Activated CD8-positive, alpha-beta memory T cell treated with anti-CD3 and anti-CD28 coated beads, Interleukin-2, amount 10 ng/mL, durations not matched to agents 7 days and 5 days (primary cell): ENCODE data around the gene TPPP. TPM values are rescaled to one million over a fixed set of nuclear protein-coding genes. Genes with fewer than 3 reads are reported as not detected.
"Not testable (repeated sequence)": the region's sequence is repeated elsewhere in the genome, so short reads cannot be mapped to it uniquely, and the experiment has no call there.

Source experiments
- ATAC-seq: fragments of 150-1000 bp; cut with Tn5 transposase; one replicate; pipeline ENCODE4 v1.10.0; 2021; ENCODE audit warnings: moderate library complexity
- CTCF ChIA-PET: fragments of 350-600 bp; sonication (Branson Sonifier 250); formaldehyde crosslinking; loops from one replicate; lab custom pipeline; 2021; ENCODE audit warnings: antibody characterized with exemption; lab: Charles Lee
- DNase-seq: peaks from one replicate; pipeline ENCODE4 v3.0.0-alpha.2; 2020
- H3K27ac Mint-ChIP-seq: one replicate; pipeline ENCODE4 v1.8.0; 2021; ENCODE audit warnings: mild to moderate bottlenecking, mixed read lengths
- H3K27me3 Mint-ChIP-seq: one replicate; pipeline ENCODE4 v1.8.0; 2021; ENCODE audit warnings: mixed read lengths
- H3K36me3 Mint-ChIP-seq: one replicate; pipeline ENCODE4 v1.8.0; 2021; ENCODE audit warnings: mild to moderate bottlenecking, mixed read lengths
- H3K4me1 Mint-ChIP-seq: one replicate; pipeline ENCODE4 v1.8.0; 2021; ENCODE audit warnings: mixed read lengths
- H3K4me3 Mint-ChIP-seq: one replicate; pipeline ENCODE4 v1.8.0; 2021; ENCODE audit warnings: mild to moderate bottlenecking, moderate library complexity, mixed read lengths
- H3K9me3 Mint-ChIP-seq: one replicate; pipeline ENCODE4 v1.8.0; 2022; ENCODE audit warnings: low read depth, mixed read lengths
- total RNA-seq, 2 experiments: library from RNA; stranded (reverse); gene quantifications; one replicate each; pipeline ENCODE4 v1.2.3, GENCODE V29; 2021

Gene TPPP
- total RNA-seq, 2 experiments from 2014 or later, result 0.16 to 0.20 TPM

DNA sequence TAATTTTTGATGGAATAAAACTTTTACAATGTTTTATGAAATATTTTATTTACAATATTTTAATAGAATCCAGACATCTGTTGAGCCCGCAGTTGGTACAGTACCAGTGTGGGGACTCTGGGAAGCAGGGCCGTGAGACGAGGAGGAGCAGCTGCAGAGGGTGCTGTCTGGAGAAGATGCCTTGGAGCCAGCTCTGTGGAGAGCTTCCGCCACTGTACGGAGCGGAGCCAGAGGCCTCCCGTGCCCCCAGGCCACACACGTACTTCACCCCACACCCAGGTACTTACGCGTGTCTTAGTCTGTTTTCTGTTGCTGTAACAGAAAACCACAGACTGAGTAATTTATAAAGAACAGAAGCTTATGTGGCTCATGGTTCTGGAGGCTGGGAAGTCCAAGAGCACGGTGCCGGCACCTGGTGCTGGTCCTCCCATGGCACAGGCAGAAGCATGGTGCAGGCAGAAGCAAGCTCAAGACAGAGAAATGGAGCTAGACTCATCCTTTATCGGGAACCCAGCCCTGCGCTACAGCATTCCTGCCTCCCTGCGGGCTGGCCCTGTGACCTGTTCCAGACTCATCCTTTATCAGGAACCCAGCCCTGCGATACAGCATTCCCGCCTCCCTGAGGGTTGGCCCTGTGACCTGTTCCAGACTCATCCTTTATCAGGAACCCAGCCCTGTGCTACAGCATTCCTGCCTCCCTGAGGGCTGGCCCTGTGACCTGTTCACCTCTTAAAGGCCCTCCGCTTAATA, 57.7 kb downstream of the TPPP start:
- Mint-ChIP-seq H3K4me3 (no peak overlapping the region), H3K36me3 (peaks cover 31% of the 10 kb centered on the region), H3K27ac (no peak overlapping the region), H3K4me1 (no peaks in the 10 kb centered on the region), H3K27me3 (no peaks in the 10 kb centered on the region), H3K9me3 (no peaks in the 10 kb centered on the region)
- peak; percentile 32 for DNase-seq
- no peak for ATAC-seq
- CTCF ChIA-PET, result no interaction called here

DNA sequence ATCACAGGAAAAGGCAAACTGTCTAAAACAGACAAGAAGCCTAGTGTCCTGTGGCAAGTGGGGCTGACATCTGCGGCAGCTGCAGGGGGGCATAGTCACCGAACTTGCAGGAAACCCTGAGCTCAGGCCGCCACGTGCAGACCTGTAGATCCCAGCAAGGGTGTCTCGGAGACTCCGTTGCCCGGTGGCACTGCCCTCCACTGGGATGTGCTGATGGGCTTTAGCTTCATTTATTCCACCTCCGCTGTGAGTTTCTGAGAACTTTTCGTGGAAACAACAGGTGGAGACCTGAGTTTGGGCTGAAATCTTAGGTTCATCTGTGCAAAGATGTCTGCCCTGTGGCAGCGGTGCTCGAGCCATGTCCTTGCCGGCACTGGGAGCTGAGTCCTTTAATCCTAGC, 59.0 kb downstream of the TPPP start:
- DNase-seq (peak; percentile 36), ATAC-seq (no peak)
- no peaks in the 10 kb centered on the region for H3K9me3 Mint-ChIP-seq
- CTCF ChIA-PET, result no interaction called here
- H3K27me3 Mint-ChIP-seq, result no peaks in the 10 kb centered on the region
- no peak overlapping the region for H3K4me3 Mint-ChIP-seq
- peaks cover 27% of the 10 kb centered on the region for H3K36me3 Mint-ChIP-seq
- H3K27ac Mint-ChIP-seq, result no peak overlapping the region
- H3K4me1 Mint-ChIP-seq, result no peaks in the 10 kb centered on the region

DNA sequence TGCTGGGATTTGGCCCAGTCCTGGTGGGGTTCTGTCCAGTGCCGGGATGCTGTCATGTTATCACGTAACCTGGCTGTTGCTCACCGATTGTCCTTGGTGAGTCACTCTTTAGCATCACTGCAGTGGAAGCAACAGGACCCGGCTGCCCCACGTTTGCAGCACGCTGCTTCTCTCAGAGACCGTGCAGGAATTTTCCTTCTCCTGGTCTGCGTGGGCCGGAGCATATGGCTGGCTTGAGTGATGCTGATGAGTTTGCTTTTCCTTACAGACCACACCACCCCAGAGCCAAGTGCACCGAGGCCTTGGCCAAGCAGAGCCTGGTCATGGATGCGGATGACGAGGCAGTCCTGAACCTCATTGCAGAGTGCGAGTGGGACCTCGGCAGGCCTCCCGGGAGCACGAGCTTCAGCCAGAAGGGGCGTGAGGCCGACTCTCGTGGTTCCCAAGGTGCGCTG, 59.6 kb downstream of the TPPP start:
- Mint-ChIP-seq H3K9me3 (no peaks in the 10 kb centered on the region), H3K36me3 (peaks cover 30% of the 10 kb centered on the region), H3K27ac (no peak overlapping the region), H3K27me3 (no peaks in the 10 kb centered on the region), H3K4me1 (no peaks in the 10 kb centered on the region), H3K4me3 (no peak overlapping the region)
- CTCF ChIA-PET, result no interaction called here
- ATAC-seq, result no peak
- peak; percentile 36 for DNase-seq

DNA sequence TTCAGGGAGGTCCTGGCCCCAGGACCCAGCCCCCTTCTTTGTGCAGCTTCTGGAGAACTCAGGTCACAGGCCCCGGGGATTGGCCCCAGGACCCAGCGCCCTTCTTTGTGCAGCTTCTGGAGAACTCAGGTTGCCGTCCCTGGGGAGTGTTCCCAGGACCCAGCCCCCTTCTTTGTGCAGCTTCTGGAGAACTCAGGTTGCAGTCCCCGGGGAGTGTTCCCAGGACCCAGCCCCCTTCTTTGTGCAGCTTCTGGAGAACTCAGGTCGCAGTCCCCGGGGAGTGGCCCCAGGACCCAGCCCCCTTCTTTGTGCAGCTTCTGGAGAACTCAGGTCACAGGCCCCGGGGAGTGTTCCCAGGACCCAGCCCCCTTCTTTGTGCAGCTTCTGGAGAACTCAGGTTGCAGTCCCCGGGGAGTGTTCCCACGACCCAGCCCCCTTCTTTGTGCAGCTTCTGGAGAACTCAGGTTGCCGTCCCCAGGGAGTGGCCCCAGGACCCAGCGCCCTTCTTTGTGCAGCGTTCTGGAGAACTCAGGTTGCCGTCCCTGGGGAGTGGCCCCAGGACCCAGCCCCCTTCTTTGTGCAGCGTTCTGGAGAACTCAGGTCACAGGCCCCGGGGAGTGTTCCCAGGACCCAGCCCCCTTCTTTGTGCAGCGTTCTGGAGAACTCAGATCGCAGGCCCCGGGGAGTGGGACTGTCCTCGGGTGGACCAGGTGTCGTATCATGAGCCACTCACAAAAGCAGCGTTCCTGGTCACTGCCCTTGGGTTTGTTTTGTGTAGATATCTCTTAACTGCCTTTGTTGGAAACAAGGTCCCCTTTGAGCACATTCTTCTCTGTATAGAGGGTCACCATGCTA, 64.6 kb downstream of the TPPP start:
- H3K27ac Mint-ChIP-seq, H3K4me1 Mint-ChIP-seq, H3K9me3 Mint-ChIP-seq, DNase-seq, CTCF ChIA-PET, H3K4me3 Mint-ChIP-seq, ATAC-seq, H3K27me3 Mint-ChIP-seq: not testable (repeated sequence)
- peaks cover 12% of the 10 kb centered on the region for H3K36me3 Mint-ChIP-seq

DNA sequence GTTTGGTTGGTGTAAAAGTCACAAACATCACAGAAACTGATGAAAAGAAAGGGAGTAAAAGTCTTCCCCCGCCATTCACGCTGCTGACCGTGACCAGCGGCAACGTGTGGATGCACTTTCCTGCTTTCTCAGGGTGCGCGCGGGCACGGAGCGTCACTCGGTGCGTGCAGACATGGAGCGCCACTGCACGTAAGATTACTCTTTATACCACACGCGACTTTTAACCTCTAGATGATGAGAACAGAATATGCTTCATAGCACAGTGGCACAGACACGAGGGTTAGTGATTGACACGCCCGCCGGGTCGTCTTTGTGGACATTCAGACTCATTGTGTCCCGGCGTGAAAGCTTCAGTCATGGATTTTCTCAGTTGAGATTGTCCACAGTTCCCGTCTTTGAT, 65.3 kb downstream of the TPPP start:
- Mint-ChIP-seq H3K9me3 (no peaks in the 10 kb centered on the region), H3K27ac (no peak overlapping the region), H3K36me3 (peaks cover 11% of the 10 kb centered on the region), H3K4me1 (no peaks in the 10 kb centered on the region), H3K4me3 (no peak overlapping the region), H3K27me3 (no peaks in the 10 kb centered on the region)
- CTCF ChIA-PET, result no interaction called here
- DNase-seq, result no peak
- ATAC-seq, result no peak

DNA sequence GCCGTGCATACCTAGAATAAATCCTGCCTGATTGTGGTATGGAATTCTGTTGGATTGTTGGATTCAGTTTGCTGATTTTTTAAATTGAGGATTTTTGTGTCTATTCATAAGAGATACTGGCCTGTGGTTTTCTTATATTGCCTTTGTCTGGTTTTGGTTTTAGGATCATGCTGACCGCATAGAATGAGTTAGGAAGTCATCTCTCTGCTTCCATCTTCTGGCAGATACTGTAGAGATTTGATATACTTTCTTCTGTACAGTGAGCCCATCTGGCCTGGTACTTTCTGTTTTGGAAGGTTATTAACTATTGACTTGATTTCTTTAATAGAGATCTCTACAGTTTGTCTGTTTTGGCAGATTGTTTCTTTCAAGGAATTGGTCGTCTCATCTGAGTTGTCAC, 66.3 kb downstream of the TPPP start:
- no peak overlapping the region for H3K4me3 Mint-ChIP-seq
- no peaks in the 10 kb centered on the region for H3K27me3 Mint-ChIP-seq
- peaks cover 12% of the 10 kb centered on the region for H3K36me3 Mint-ChIP-seq
- H3K27ac Mint-ChIP-seq, result no peak overlapping the region
- H3K9me3 Mint-ChIP-seq, result no peaks in the 10 kb centered on the region
- DNase-seq, result no peak
- H3K4me1 Mint-ChIP-seq, result no peaks in the 10 kb centered on the region
- CTCF ChIA-PET, result no interaction called here
- ATAC-seq, result no peak

DNA sequence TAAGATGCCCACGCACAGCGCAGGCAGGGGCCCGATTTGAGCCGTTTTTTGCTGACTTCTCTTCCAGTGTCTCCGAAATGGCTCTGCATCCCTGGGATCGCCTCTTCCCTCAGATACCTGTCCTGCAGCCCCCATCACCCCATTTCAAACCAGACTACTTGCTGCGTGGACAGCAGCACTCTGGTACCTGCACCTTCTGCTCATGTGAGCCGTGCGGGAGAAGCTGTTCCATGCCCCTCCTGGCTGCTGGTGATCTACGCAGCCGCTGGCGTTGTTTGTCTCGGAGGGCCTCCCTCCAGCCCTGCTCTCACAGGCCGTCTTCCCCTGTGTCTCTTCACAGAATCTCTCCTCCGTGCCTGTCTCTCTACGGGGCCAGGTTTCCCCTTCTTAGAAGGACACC, 67.6 kb downstream of the TPPP start:
- Mint-ChIP-seq H3K36me3 (peaks cover 15% of the 10 kb centered on the region), H3K4me1 (no peaks in the 10 kb centered on the region), H3K9me3 (no peaks in the 10 kb centered on the region), H3K27me3 (no peaks in the 10 kb centered on the region), H3K27ac (no peak overlapping the region), H3K4me3 (no peak overlapping the region)
- ATAC-seq, result no peak
- CTCF ChIA-PET, result no interaction called here
- DNase-seq, result no peak

DNA sequence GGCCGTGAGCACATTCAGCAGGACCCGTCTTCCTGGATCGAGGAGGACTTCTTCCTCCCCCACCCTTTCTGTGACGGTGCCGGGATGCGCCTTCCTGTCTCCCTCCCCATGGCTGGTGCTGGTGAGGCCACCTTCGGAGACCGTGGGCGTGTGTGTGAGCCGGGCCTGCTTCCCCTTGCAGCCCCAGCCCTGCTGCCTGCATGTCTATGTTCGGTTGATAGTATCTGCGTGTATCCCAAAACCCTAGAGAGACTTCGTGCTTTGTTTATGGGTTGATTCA, 68.3 kb downstream of the TPPP start:
- CTCF ChIA-PET, result no interaction called here

DNA sequence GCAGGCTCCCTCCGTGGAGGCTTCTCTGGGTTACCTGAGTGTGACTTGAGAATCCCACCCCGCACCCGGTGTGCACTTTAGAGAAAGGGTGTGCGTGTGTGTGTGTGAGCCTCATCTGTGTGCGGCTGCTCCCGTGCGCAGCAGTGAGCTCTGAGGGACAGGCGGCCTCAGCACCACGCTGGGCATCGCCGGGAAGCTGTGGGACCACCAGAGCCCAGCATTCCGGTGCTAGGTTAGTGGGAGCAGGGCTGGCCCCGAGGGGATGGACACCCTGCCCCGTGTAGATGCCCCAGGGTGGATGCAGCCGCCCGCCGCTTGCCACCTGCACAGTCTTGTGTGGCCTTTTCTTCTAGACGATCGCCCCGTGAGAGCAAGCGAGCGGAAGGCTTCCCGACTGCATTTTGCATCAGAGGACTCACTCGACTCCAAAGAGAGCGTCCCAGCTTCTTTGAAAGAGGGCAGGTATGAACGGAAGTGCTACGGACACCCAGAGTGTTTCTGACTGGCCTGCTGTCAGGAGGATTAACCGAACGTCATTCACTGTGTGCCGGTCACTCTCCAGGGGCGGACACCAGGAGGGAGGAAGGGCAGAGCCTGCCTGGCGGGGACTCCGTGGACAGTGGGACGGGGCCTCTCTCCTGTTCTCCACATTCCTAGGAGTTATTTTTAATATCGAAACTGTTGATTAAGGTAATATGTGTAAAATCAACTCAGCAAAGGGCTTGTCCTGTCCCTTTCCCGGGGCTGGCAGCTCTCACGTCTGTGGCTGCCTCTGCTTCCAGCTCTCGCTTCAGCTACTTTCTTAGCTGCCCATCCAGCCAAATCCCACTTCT, 68.8 kb downstream of the TPPP start:
- Mint-ChIP-seq H3K27ac (no peak overlapping the region), H3K9me3 (no peaks in the 10 kb centered on the region), H3K4me3 (no peak overlapping the region), H3K27me3 (no peaks in the 10 kb centered on the region), H3K36me3 (peaks cover 23% of the 10 kb centered on the region), H3K4me1 (no peaks in the 10 kb centered on the region)
- DNase-seq (no peak), ATAC-seq (no peak)
- CTCF ChIA-PET, result no interaction called here

More for the DNA sequence above, 68.3 kb downstream of the TPPP start:
- DNase-seq, result no peak
- ATAC-seq, result no peak
- no peak overlapping the region for H3K4me3 Mint-ChIP-seq
- H3K9me3 Mint-ChIP-seq, result no peaks in the 10 kb centered on the region
- H3K27me3 Mint-ChIP-seq, result no peaks in the 10 kb centered on the region
- H3K36me3 Mint-ChIP-seq, result peaks cover 20% of the 10 kb centered on the region
- no peaks in the 10 kb centered on the region for H3K4me1 Mint-ChIP-seq
- no peak overlapping the region for H3K27ac Mint-ChIP-seq

DNA sequence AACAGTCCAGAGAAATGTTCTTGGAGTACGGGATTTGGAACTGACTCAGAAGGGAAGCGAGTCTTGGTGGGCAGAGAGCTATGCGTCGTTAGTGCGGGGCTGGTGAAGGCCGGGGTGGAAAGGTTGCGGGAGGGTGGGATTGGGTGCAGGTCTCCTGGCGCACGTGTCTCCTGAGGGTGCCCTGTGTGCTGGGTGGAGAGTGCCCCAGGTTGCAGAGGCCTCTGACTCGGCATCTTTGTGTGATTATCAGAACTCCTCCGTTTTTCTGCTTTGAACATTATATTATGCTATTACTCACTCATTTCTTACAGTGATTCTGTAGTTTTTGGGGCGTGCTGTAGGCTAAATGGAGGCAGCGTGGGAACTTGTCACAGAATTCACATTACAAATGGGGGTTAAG, 69.6 kb downstream of the TPPP start:
- Mint-ChIP-seq H3K27me3 (no peaks in the 10 kb centered on the region), H3K9me3 (no peaks in the 10 kb centered on the region), H3K27ac (no peak overlapping the region), H3K36me3 (peaks cover 20% of the 10 kb centered on the region), H3K4me1 (no peaks in the 10 kb centered on the region), H3K4me3 (no peak overlapping the region)
- ATAC-seq (no peak), DNase-seq (no peak)
- CTCF ChIA-PET, result no interaction called here

DNA sequence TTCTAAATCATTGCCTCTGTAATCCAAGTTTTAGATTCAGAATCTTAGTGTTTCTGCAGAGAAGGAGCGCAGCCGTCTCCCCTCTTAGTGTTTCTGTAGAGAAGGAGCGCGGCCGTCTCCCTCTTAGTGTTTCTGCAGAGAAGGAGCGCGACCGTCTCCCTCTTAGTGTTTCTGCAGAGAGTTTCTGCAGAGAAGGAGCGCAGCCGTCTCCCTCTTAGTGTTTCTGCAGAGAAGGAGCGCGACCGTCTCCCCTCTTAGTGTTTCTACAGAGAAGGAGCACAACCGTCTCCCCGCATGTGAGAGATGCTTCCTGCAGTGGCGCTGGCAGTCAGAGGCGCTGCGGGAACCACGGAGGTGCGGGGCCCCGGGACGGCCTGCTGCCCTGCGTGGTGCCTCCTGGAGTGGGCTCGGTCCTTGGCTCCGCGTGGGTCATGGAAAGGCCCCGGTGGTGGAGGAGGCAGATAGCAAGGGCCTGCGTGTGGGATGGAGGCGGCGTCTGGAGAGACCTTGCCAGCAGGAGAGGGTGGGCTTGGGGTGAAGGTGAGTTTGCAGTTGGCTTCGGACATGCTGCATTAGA, 70.1 kb downstream of the TPPP start:
- CTCF ChIA-PET, result no interaction called here
- Mint-ChIP-seq H3K4me1 (no peaks in the 10 kb centered on the region), H3K27me3 (no peaks in the 10 kb centered on the region), H3K9me3 (no peaks in the 10 kb centered on the region), H3K36me3 (peaks cover 20% of the 10 kb centered on the region), H3K4me3 (no peak overlapping the region), H3K27ac (no peak overlapping the region)
- DNase-seq, result no peak
- no peak for ATAC-seq

DNA sequence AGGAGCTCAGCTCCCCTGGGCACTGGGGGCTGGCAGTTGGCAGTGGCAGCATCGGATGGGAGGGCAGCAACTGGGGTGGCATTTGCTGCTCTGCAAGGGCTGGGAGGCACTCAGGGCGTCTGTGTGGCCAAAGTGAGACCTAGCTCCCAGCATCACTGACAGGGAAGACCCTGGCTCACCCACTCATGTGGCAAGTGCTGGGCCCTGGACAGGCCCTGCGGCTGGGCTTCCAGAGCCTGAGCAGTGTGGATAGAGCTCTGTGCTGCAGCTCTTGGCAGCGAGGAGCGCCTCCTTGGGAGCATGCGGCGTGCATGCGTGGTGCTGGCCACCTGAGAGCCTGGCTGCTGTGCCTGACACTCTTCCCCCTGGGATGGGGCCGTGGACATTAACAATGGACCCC, 70.8 kb downstream of the TPPP start:
- Mint-ChIP-seq H3K27ac (no peak overlapping the region), H3K36me3 (peaks cover 21% of the 10 kb centered on the region), H3K9me3 (no peaks in the 10 kb centered on the region), H3K4me3 (no peak overlapping the region), H3K27me3 (no peaks in the 10 kb centered on the region), H3K4me1 (no peaks in the 10 kb centered on the region)
- ATAC-seq (no peak), DNase-seq (no peak)
- CTCF ChIA-PET, result no interaction called here

DNA sequence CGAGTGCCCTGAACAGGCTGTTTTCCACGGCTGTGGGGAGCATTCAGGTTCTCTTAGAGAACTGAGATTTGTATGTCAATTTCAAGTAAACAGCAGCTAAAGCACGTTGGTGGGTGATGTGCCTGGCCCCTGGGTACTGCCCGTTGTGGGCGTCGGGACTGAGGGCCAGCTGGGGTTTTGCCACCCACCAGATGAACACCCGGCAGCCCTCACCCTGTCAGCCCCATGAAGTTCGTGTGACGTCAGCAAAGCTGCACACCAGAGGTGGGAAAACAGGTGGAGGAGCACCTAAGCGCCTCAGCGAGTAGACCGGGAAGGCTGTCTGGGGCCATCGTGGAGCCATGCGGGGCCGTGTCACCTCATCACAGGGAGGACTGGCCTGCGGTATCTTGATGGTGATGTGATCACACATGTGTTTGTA, 71.8 kb downstream of the TPPP start:
- CTCF ChIA-PET, result interaction anchor here (1.0 kb wide), 1 partner anchor 9 kb away, joined by 3 read pairs; the partner anchor contains the start of gene CEP72
- peaks cover 23% of the 10 kb centered on the region for H3K36me3 Mint-ChIP-seq
- H3K27ac Mint-ChIP-seq, result no peak overlapping the region
- H3K4me1 Mint-ChIP-seq, result peaks cover 5% of the 10 kb centered on the region
- no peak for ATAC-seq
- H3K9me3 Mint-ChIP-seq, result no peaks in the 10 kb centered on the region
- H3K27me3 Mint-ChIP-seq, result no peaks in the 10 kb centered on the region
- DNase-seq, result no peak
- no peak overlapping the region for H3K4me3 Mint-ChIP-seq
